HCT116 (cell line): Measurements from ENCODE around the gene RP9. TPM values are rescaled to one million over a fixed set of nuclear protein-coding genes. Genes with fewer than 3 reads are reported as not detected.

Experiments used
- ATAC-seq: fragments of 200-7000 bp; cut with Tn5 transposase; 2 replicates; pipeline ENCODE4 v1.9.1; 2020; ENCODE audit warnings: mild to moderate bottlenecking, moderate library complexity
- BruUV-seq: library from RNA; stranded (reverse); fragments of 400-500 nt; replicated peaks from 2 replicates; lab custom pipeline; 2021; lab: Mats Ljungman, UMichigan
- CTCF ChIA-PET: fragments of 300-600 bp; sonication (Branson Sonifier 250); formaldehyde crosslinking; loops from one replicate; lab custom pipeline; 2021; ENCODE audit warnings: antibody characterized with exemption; lab: Charles Lee
- POLR2A ChIA-PET: fragments of 300-600, 350-600 bp; sonication (Branson Sonifier 250); formaldehyde crosslinking; loops from one replicate; lab custom pipeline; 2021; ENCODE audit warnings: antibody characterized with exemption; lab: Charles Lee
- RAD21 ChIA-PET, 2 experiments: fragments of 300-600 bp; sonication (Branson Sonifier 250); formaldehyde crosslinking; loops; one replicate each; lab custom pipeline; 2023; ENCODE audit warnings: low total read pairs in 2 of 2; ENCODE audit not compliant: uncharacterized antibody in 2 of 2, unreplicated experiment in 2 of 2, low non-redundant PET in 1 of 2; lab: Charles Lee
- DNase-seq: peaks from one replicate; pipeline ENCODE4 v3.0.0-alpha.2; 2010; ENCODE audit warnings: low read depth, low spot score
- H2AFZ ChIP-seq: fragments of 200-600 bp; shearing (Covaris generic), sonication (generic); 2 replicates; pipeline ENCODE4 v1.6.1; 2017; ENCODE audit warnings: low read depth, mixed run types, mixed read lengths, antibody characterized with exemption, low read length; ENCODE audit not compliant: poor library complexity, severe bottlenecking
- H3K27ac ChIP-seq: 2 replicates; pipeline ENCODE4 v1.5.1; 2012; ENCODE audit warnings: low read depth, low read length
- H3K27me3 ChIP-seq: fragments of 200-600 bp; sonication (generic); 2 replicates; pipeline ENCODE4 v1.6.1; 2016; ENCODE audit warnings: mixed run types, low read length, mixed read lengths; ENCODE audit not compliant: insufficient read depth
- H3K36me3 ChIP-seq, 2 experiments: fragments of 200-500 bp in 1 of 2; fragments of 200-600 bp in 1 of 2; sonication (Bioruptor generic) in 1 of 2; sonication (generic) in 1 of 2; 2 replicates each; pipeline versions ENCODE4 v1.5.1 to v1.6.1; 2014 to 2016; ENCODE audit warnings: low read length in 2 of 2, inconsistent platforms in 1 of 2, mixed read lengths in 1 of 2, mixed run types in 1 of 2; ENCODE audit not compliant: insufficient read depth in 2 of 2, control insufficient read depth in 1 of 2
- H3K4me1 ChIP-seq, 2 experiments: fragments of 200-600 bp in 1 of 2; sonication (generic) in 1 of 2; 2 replicates each; pipeline versions ENCODE4 v1.5.1 to v1.6.1; 2012 to 2017; ENCODE audit warnings: low read length in 2 of 2, inconsistent platforms in 1 of 2, mild to moderate bottlenecking in 1 of 2, mixed read lengths in 1 of 2, mixed run types in 1 of 2, moderate library complexity in 1 of 2; ENCODE audit not compliant: insufficient read depth in 2 of 2, control insufficient read depth in 1 of 2
- H3K4me2 ChIP-seq: fragments of 200-600 bp; sonication (generic); 2 replicates; pipeline ENCODE4 v1.6.1; 2017; ENCODE audit warnings: mixed run types, low read length, mixed read lengths
- H3K4me3 ChIP-seq, 2 experiments: fragments of 200-600 bp in 1 of 2; sonication (generic) in 1 of 2; replicated peaks in 1 of 2; 2 replicates each; pipeline ENCODE4 v1.5.1; 2011 to 2016; ENCODE audit warnings: low read length in 2 of 2, control low read depth in 1 of 2, low read depth in 1 of 2, mild to moderate bottlenecking in 1 of 2, mixed read lengths in 1 of 2, mixed run types in 1 of 2
- H3K79me2 ChIP-seq: fragments of 200-600 bp; sonication (generic); 2 replicates; pipeline ENCODE4 v1.6.1; 2017; ENCODE audit warnings: mild to moderate bottlenecking, mixed run types, low read length, moderate library complexity, mixed read lengths; ENCODE audit not compliant: insufficient read depth
- H3K9ac ChIP-seq: fragments of 200-600 bp; sonication (generic); 2 replicates; pipeline ENCODE4 v1.6.1; 2016; ENCODE audit warnings: low read length, mixed read lengths
- H3K9me2 ChIP-seq: fragments of 200-600 bp; sonication (generic), shearing (Covaris generic); 2 replicates; pipeline ENCODE4 v1.6.1; 2017; ENCODE audit warnings: mixed run types, mild to moderate bottlenecking, moderate library complexity; ENCODE audit not compliant: insufficient read depth
- H3K9me3 ChIP-seq, 2 experiments: fragments of 200-500 bp in 1 of 2; fragments of 200-600 bp in 1 of 2; sonication (Bioruptor generic) in 1 of 2; sonication (generic) in 1 of 2; 2 replicates each; pipeline ENCODE4 v1.6.1; 2014 to 2017; ENCODE audit warnings: low read length in 2 of 2, mixed read lengths in 2 of 2, inconsistent platforms in 1 of 2, low read depth in 1 of 2, mild to moderate bottlenecking in 1 of 2, mixed run types in 1 of 2, moderate library complexity in 1 of 2; ENCODE audit not compliant: control insufficient read depth in 1 of 2, insufficient read depth in 1 of 2
- H4K20me1 ChIP-seq: fragments of 200-600 bp; sonication (generic), shearing (Covaris generic); 2 replicates; pipeline ENCODE4 v1.6.1; 2017; ENCODE audit warnings: mixed run types, mild to moderate bottlenecking, moderate library complexity; ENCODE audit not compliant: insufficient read depth
- EGR1 ChIP-seq: IDR thresholded peaks from 2 replicates; pipeline ENCODE4 v1.6.1; 2012; ENCODE audit warnings: low read depth
- FOSL1 ChIP-seq: IDR thresholded peaks from 2 replicates; pipeline ENCODE4 v1.6.1; 2012; ENCODE audit warnings: low read depth
- MAX ChIP-seq: IDR thresholded peaks from 2 replicates; pipeline ENCODE4 v1.6.1; 2012
- POLR2A ChIP-seq: IDR thresholded peaks from 2 replicates; pipeline ENCODE4 v1.7.0; 2011; ENCODE audit warnings: borderline replicate concordance; ENCODE audit not compliant: insufficient read depth, insufficient read length; ENCODE audit errors: extremely low read depth
- POLR2AphosphoS5 ChIP-seq: IDR thresholded peaks from 2 replicates; pipeline ENCODE4 v1.6.1; 2011; ENCODE audit warnings: mild to moderate bottlenecking, low read depth, low read length, moderate library complexity
- SP1 ChIP-seq: IDR thresholded peaks from 2 replicates; pipeline ENCODE4 v1.6.1; 2012; ENCODE audit warnings: low read depth
- YY1 ChIP-seq: IDR thresholded peaks from 2 replicates; pipeline ENCODE4 v1.6.1; 2011; ENCODE audit warnings: low read length, low read depth, moderate library complexity, mild to moderate bottlenecking; ENCODE audit not compliant: insufficient replicate concordance; ENCODE audit errors: extremely low read depth
- ZFX ChIP-seq: fragments of 450-650 bp; IDR thresholded peaks from 2 replicates; pipeline ENCODE4 v1.6.1; 2017
- intact Hi-C: fragments of 100-400 bp; cut with micrococcal nuclease; formaldehyde crosslinking; loops from 2 replicates; pipeline ENCODE4 v1.10.0; 2022
- total RNA-seq: library from RNA; stranded (reverse); gene quantifications from one replicate; pipeline ENCODE4 v1.2.1, GENCODE V29; 2021; ENCODE audit not compliant: unreplicated experiment
- TF ChIP-seq, protein P1 (sequence below): IDR thresholded peaks from 2 replicates; pipeline ENCODE4 v1.6.1; 2012; ENCODE audit warnings: low read depth

Gene RP9
- total RNA-seq, 1 experiment from 2014 or later, result 14.2 TPM

GRCh38 chr7:33062782-33063443 lies 46.3 kb downstream of the RP9 start:
- ChIA-PET RAD21 (no interaction called here), CTCF (interaction anchor here (1.1 to 1.7 kb wide), 5 partner anchors 10 to 262 kb away, joined by 3 to 5 read pairs (median 4); no protein-coding TSS in a partner anchor), POLR2A (interaction anchor here (0.8 to 2.1 kb wide), 3 partner anchors 9 to 14 kb away, joined by 4 to 5 read pairs (median 4); no protein-coding TSS in a partner anchor)
- Histone ChIP-seq H4K20me1 (peaks cover 19% of the 10 kb centered on the region; the same call in 1 of the 2 replicates), H3K27ac (peak overlapping the region; percentile 74), H3K79me2 (peaks cover 46% of the 10 kb centered on the region), H3K9me2 (no peaks in the 10 kb centered on the region), H3K9ac (peak overlapping the region; percentile 88), H3K27me3 (no peaks in the 10 kb centered on the region), H3K9me3 (peaks cover 4 to 5% of the 10 kb centered on the region in 2 experiments; a peak in 1 of 4 replicates), H2AFZ (no peak overlapping the region), H3K36me3 (peaks cover 0 to 4% of the 10 kb centered on the region in 2 experiments; a peak in 1 of 4 replicates), H3K4me3 (peak overlapping the region; percentile 75 to 86), H3K4me2 (peak overlapping the region; percentile 93)
- intact Hi-C loops, result loop anchor here (5.0 kb wide), 2 partner anchors 44 to 121 kb away; partner anchors contain the start of gene RP9
- BruUV-seq, result no TSS peak
- ATAC-seq (peak; percentile 95), DNase-seq (peak; percentile 93)
- TF ChIP-seq POLR2AphosphoS5 (peak; percentile 75), SP1 (peak; percentile 49), EGR1 (peak; percentile 57; the same call in 1 of the 2 replicates), ZFX (peak; percentile 84), YY1 (peak; percentile 85), POLR2A (peak; percentile 76), FOSL1 (no peak), MAX (peak; percentile 23; the same call in 1 of the 2 replicates)
- TF ChIP-seq, protein P1, sequence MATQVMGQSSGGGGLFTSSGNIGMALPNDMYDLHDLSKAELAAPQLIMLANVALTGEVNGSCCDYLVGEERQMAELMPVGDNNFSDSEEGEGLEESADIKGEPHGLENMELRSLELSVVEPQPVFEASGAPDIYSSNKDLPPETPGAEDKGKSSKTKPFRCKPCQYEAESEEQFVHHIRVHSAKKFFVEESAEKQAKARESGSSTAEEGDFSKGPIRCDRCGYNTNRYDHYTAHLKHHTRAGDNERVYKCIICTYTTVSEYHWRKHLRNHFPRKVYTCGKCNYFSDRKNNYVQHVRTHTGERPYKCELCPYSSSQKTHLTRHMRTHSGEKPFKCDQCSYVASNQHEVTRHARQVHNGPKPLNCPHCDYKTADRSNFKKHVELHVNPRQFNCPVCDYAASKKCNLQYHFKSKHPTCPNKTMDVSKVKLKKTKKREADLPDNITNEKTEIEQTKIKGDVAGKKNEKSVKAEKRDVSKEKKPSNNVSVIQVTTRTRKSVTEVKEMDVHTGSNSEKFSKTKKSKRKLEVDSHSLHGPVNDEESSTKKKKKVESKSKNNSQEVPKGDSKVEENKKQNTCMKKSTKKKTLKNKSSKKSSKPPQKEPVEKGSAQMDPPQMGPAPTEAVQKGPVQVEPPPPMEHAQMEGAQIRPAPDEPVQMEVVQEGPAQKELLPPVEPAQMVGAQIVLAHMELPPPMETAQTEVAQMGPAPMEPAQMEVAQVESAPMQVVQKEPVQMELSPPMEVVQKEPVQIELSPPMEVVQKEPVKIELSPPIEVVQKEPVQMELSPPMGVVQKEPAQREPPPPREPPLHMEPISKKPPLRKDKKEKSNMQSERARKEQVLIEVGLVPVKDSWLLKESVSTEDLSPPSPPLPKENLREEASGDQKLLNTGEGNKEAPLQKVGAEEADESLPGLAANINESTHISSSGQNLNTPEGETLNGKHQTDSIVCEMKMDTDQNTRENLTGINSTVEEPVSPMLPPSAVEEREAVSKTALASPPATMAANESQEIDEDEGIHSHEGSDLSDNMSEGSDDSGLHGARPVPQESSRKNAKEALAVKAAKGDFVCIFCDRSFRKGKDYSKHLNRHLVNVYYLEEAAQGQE, result no peak
- TF ChIP-seq, all 23 proteins: peak for 7
- H3K4me1 ChIP-seq, result peaks cover 7 to 17% of the 10 kb centered on the region in 2 experiments; a peak in 3 of 4 replicates
